Lung (tissue), 12 donors: ENCODE data around the gene MLANA. TPM values are rescaled to one million over a fixed set of nuclear protein-coding genes. Genes with fewer than 3 reads are reported as not detected.
A peak's percentile ranks its signal among the peaks of the same experiment; 100 is the strongest.

Experiments used
- ATAC-seq: fragments of 200-7000 bp; cut with Tn5 transposase; one replicate; pipeline ENCODE4 v1.9.1; 2020; ENCODE audit warnings: moderate number of reproducible peaks; ENCODE audit not compliant: insufficient read depth, low FRiP score
- DNase-seq, 3 donors: peaks; one replicate each; pipeline ENCODE4 v3.0.0-alpha.2; 2013 to 2017
- H3K27ac ChIP-seq, 2 donors: one replicate each; pipeline ENCODE4 v1.5.1; 2013; ENCODE audit warnings: mild to moderate bottlenecking in 2 of 2, moderate library complexity in 2 of 2, control low read depth in 1 of 2, inconsistent platforms in 1 of 2, low read depth in 1 of 2, low read length in 1 of 2
- H3K27me3 ChIP-seq, 3 donors: one replicate each; pipeline ENCODE4 v1.5.1; 2013; ENCODE audit warnings: low read length in 2 of 3; ENCODE audit not compliant: control insufficient read depth in 3 of 3, insufficient read depth in 3 of 3
- H3K36me3 ChIP-seq, 4 donors: one replicate each; pipeline ENCODE4 v1.5.1; 2013; ENCODE audit warnings: low read length in 4 of 4, mild to moderate bottlenecking in 1 of 4, moderate library complexity in 1 of 4; ENCODE audit not compliant: control insufficient read depth in 4 of 4, insufficient read depth in 4 of 4
- H3K4me1 ChIP-seq, 5 donors: one replicate each; pipeline ENCODE4 v1.5.1; 2013; ENCODE audit warnings: low read length in 5 of 5, mild to moderate bottlenecking in 2 of 5, moderate library complexity in 1 of 5; ENCODE audit not compliant: control insufficient read depth in 5 of 5, insufficient read depth in 5 of 5
- H3K4me3 ChIP-seq: one replicate; pipeline ENCODE4 v1.5.1; 2013; ENCODE audit warnings: mild to moderate bottlenecking, control low read depth, moderate library complexity
- H3K9ac ChIP-seq, 2 donors: one replicate each; pipeline ENCODE4 v1.5.1; 2013; ENCODE audit warnings: low read length in 2 of 2, control low read depth in 1 of 2; ENCODE audit not compliant: insufficient read depth in 1 of 2
- H3K9me3 ChIP-seq, 4 donors: one replicate each; pipeline ENCODE4 v1.5.1; 2013; ENCODE audit warnings: low read length in 3 of 4, mild to moderate bottlenecking in 1 of 4, moderate library complexity in 1 of 4; ENCODE audit not compliant: control insufficient read depth in 4 of 4, insufficient read depth in 3 of 4
- WGBS, 2 donors: extraction: QIAGEN DNeasy Blood & Tissue Kit; methylation state at CpG; one replicate each; pipeline ENCODE4 v1.1.7; 2013; 5-methylcytosine and 5-hydroxymethylcytosine counted together
- polyA plus RNA-seq, 2 donors: library from polyadenylated mRNA; stranded (reverse); fragments of 200-250 nt; gene quantifications; one replicate each; pipeline ENCODE4 v1.2.1, GENCODE V29; 2013
- total RNA-seq, 2 donors: library from RNA; depleted of rRNA in 1 of 2; stranded (reverse); fragments of >200 nt in 1 of 2; gene quantifications; one replicate each; pipeline ENCODE4 v1.2.1, GENCODE V29; 2014 to 2021
- TF ChIP-seq, protein P1 (sequence below): IDR thresholded peaks from 2 replicates; pipeline ENCODE4 v1.5.1; 2012; ENCODE audit warnings: mild to moderate bottlenecking; ENCODE audit errors: control extremely low read depth, extremely low read depth
- donor health status: control.
- donor health status: control.
- donor health status: Bipolar disorder and iron deficiency.
- donor health status: healthy.
- donor health status: DM: yes; HTN: yes; CAD: no.

The MLANA gene
- total and polyA plus RNA-seq, 4 donors = not detected

DNA sequence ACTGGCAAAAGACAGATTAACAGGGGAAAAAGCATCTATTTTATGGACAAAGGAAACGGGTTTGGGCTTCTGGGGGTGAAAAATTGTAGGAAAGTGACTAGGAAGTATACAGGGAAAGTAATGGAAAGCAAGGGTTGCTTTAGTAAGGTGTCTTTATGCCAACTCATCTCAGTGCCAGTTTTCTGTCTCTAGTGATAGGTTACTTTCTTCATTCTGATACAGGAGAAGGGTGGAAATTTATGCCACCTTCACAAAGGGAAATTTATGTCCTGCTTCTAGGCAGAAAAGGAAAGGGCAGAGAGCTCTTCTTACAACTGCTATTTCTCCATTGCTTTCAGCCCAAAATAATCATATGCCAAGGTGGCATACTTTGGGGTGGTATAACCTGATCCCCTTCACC lies 37.7 kb upstream of the MLANA start:
- WGBS, 2 donors = 76 to 82% methylated on average over 1 of the region's 1 CpG
- ATAC-seq (no peak), DNase-seq (no peak)
- Histone ChIP-seq H3K4me1 (no peaks in the 10 kb centered on the region), H3K36me3 (no peaks in the 10 kb centered on the region), H3K4me3 (no peak overlapping the region), H3K9ac (no peak overlapping the region), H3K27me3 (no peaks in the 10 kb centered on the region), H3K9me3 (no peaks in the 10 kb centered on the region), H3K27ac (no peak overlapping the region)
- TF ChIP-seq, protein P1, sequence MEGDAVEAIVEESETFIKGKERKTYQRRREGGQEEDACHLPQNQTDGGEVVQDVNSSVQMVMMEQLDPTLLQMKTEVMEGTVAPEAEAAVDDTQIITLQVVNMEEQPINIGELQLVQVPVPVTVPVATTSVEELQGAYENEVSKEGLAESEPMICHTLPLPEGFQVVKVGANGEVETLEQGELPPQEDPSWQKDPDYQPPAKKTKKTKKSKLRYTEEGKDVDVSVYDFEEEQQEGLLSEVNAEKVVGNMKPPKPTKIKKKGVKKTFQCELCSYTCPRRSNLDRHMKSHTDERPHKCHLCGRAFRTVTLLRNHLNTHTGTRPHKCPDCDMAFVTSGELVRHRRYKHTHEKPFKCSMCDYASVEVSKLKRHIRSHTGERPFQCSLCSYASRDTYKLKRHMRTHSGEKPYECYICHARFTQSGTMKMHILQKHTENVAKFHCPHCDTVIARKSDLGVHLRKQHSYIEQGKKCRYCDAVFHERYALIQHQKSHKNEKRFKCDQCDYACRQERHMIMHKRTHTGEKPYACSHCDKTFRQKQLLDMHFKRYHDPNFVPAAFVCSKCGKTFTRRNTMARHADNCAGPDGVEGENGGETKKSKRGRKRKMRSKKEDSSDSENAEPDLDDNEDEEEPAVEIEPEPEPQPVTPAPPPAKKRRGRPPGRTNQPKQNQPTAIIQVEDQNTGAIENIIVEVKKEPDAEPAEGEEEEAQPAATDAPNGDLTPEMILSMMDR = no peak

DNA sequence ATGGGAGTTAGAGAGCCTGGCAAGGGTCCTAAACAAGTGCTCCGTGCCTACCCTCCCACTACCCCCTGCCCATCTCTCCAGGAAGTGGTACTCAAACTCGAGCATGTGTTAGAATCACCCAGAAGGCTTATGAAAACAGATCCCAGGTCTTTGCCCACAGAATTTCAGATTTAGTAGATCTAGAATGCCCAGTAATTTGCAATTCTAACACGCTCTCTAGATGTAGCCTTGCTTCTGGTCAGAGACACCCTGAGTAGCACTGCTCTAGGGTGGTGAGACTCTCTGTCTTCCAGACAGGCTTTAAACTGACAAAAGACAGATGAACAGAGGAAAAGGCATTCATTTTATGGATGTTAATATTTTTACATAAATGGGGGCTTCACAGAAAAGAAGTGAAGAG lies 37.1 kb upstream of the MLANA start:
- WGBS, 2 donors = 59 to 62% methylated on average over 3 of the region's 3 CpGs
- no peaks in the 10 kb centered on the region for H3K9me3 ChIP-seq
- no peak overlapping the region for H3K9ac ChIP-seq

DNA sequence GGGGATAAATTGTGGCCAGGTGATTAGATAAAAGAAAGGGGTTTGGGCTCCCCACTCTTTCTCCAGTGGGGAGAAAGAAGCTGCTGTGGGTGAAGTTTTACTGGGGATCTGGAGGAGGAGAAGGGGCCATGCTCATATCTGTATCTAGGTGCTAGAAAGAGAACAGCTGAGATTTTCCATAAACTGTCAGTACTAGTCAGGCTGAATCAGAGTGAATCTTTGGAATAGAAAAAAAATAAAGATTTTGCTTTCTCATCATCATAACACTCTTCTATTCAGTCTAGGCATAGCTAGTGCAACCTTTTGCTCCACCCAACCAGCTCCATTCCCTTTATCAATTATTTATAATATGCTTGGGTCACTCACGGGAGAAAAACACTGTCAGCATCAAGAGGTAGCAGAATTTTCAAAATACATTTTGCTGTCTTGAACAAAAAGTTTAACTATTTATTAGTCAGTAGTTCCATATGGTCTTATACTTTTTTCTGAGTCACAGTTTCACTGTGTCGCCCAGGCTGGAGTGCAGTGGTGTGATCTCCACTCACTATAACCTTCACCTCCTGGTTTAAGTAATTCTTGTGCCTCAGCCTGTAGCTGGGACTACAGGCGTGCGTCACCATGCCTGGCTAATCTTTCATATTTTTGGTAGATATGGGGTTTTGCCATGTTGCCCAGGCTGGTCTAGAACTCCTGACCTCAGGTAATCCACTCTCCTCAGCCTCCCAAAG lies 36.5 kb upstream of the MLANA start:
- no peak overlapping the region for H3K4me3 ChIP-seq
- H3K9me3 ChIP-seq = no peaks in the 10 kb centered on the region
- ATAC-seq (no peak), DNase-seq (no peak)
- peaks cover 0 to 2% (median 0%) of the 10 kb centered on the region in 5 donors for H3K4me1 ChIP-seq
- H3K27ac ChIP-seq = no peak overlapping the region
- H3K36me3 ChIP-seq = no peaks in the 10 kb centered on the region
- TF ChIP-seq, protein P1 = no peak
- H3K27me3 ChIP-seq = no peaks in the 10 kb centered on the region
- 89 to 93% methylated on average over 4 of the region's 4 CpGs for WGBS, 2 donors
- no peak overlapping the region for H3K9ac ChIP-seq

More for the DNA sequence above, 37.1 kb upstream of the MLANA start:
- Histone ChIP-seq H3K4me3 (no peak overlapping the region), H3K27ac (no peak overlapping the region), H3K36me3 (no peaks in the 10 kb centered on the region), H3K27me3 (no peaks in the 10 kb centered on the region), H3K4me1 (peaks cover 0 to 2% (median 0%) of the 10 kb centered on the region in 5 donors)
- no peak for DNase-seq
- no peak for ATAC-seq
- TF ChIP-seq, protein P1 = no peak

DNA sequence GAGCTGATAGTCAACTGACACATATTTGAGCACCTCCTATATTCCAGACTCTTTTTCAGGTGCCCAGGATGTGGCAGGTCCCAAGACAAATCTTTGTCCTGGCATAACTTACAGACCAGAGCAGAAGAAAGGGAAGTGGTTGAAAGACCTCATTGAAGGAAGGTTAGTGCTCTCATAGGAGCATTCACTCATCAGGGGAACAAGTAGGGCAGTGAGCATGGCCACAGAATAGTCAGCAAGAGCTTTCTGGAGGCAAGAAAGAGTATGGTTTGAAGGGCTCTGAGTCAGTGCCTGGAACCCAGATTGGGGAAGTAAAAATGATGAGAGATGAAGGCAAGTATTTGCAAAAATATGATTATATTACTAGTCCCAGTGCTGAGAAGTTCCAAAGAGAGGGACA lies 32.8 kb upstream of the MLANA start:
- DNase-seq = no peak
- H3K4me1 ChIP-seq = peaks cover 0 to 3% (median 0%) of the 10 kb centered on the region in 5 donors
- H3K27ac ChIP-seq = no peak overlapping the region
- no peaks in the 10 kb centered on the region for H3K36me3 ChIP-seq
- H3K4me3 ChIP-seq = no peak overlapping the region
- ATAC-seq = peak; percentile 58
- TF ChIP-seq, protein P1 = no peak
- no peak overlapping the region for H3K9ac ChIP-seq
- no peaks in the 10 kb centered on the region for H3K27me3 ChIP-seq
- no peaks in the 10 kb centered on the region for H3K9me3 ChIP-seq
